Colonic mucosa (tissue), 4 donors: ENCODE data around the gene NEMF. TPM values are rescaled to one million over a fixed set of nuclear protein-coding genes. Genes with fewer than 3 reads are reported as not detected.
"Not testable (repeated sequence)": the region's sequence is repeated elsewhere in the genome, so short reads cannot be mapped to it uniquely, and the experiment has no call there.

ENCODE experiments used
- DNase-seq: peaks from one replicate; pipeline ENCODE4 v3.0.0-alpha.2; 2020
- H3K27ac ChIP-seq: fragments of 200-600 bp; one replicate; pipeline ENCODE4 v1.8.0; 2021
- H3K27me3 ChIP-seq: fragments of 200-600 bp; one replicate; pipeline ENCODE4 v1.8.0; 2021
- H3K36me3 ChIP-seq: fragments of 200-600 bp; one replicate; pipeline ENCODE4 v1.8.0; 2021
- H3K4me1 ChIP-seq: fragments of 200-600 bp; one replicate; pipeline ENCODE4 v1.8.0; 2021; ENCODE audit warnings: mild to moderate bottlenecking
- H3K4me3 ChIP-seq: fragments of 200-600 bp; one replicate; pipeline ENCODE4 v1.8.0; 2021
- H3K9ac ChIP-seq, 2 donors: one replicate each; pipeline ENCODE4 v1.7.0; 2013; ENCODE audit warnings: control low read depth in 2 of 2, low read depth in 2 of 2, low read length in 2 of 2
- H3K9me3 ChIP-seq: fragments of 200-600 bp; one replicate; pipeline ENCODE4 v1.8.0; 2021
- CTCF ChIP-seq: fragments of 200-600 bp; IDR thresholded peaks from one replicate; pipeline ENCODE4 v1.8.0; 2022; ENCODE audit warnings: antibody characterized with exemption, mild to moderate bottlenecking
- intact Hi-C: fragments of 100-400 bp; cut with DNase I; formaldehyde crosslinking; loops from one replicate; pipeline ENCODE4 v1.14.1; 2022
- total RNA-seq, 2 donors: library from RNA; stranded (reverse); fragmentation: NEBNext Ultra II Directional in 1 of 2; extraction: Animal tissue kit (Norgen Biotek cat#: 25700) in 1 of 2; gene quantifications; one replicate each; pipeline ENCODE4 v1.2.1, GENCODE V29; 2021
- donor health status: healthy.
- donor health status: DM: no; HTN: no; CAD: no.
- donor health status: DM: no; HTN: no; CAD: no.

The NEMF gene
- total RNA-seq, 2 donors from 2014 or later, result 52.8 to 56.7 TPM

DNA sequence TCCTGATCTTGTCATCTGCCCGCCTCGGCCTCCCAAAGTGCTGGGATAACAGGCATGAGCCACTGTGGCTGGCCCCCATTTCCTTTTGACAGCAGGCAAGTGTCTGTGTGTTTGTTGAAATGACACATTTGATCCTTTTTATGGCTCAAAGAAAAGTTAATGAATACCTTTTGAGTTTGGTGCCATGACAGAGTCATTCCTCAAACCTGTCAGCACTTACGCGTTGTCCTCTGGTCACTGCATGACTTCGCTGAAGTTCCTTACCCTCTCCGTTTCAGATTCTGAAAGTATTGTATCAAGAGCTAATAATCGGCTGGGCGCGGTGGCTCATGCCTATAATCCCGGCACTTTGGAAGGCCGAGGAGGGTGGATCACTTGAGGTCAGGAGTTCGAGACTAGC is 32.4 kb downstream of the NEMF start:
- Histone ChIP-seq H3K36me3 (peaks cover 22% of the 10 kb centered on the region), H3K27me3 (no peaks in the 10 kb centered on the region), H3K9ac (no peak overlapping the region), H3K27ac (no peak overlapping the region), H3K4me3 (no peak overlapping the region), H3K9me3 (no peaks in the 10 kb centered on the region), H3K4me1 (no peaks in the 10 kb centered on the region)
- no peak for DNase-seq
- intact Hi-C loops, result no loop called here
- no peak for TF ChIP-seq CTCF

GRCh38 chr14:49816844-49817243 is 35.7 kb downstream of the NEMF start:
- DNase-seq, result no peak
- no peak overlapping the region for H3K9ac ChIP-seq
- no peaks in the 10 kb centered on the region for H3K27me3 ChIP-seq
- H3K36me3 ChIP-seq, result peaks cover 22% of the 10 kb centered on the region
- no peaks in the 10 kb centered on the region for H3K4me1 ChIP-seq
- H3K27ac ChIP-seq, result no peak overlapping the region
- no peaks in the 10 kb centered on the region for H3K9me3 ChIP-seq
- H3K4me3 ChIP-seq, result no peak overlapping the region
- no peak for TF ChIP-seq CTCF
- intact Hi-C loops, result no loop called here

DNA sequence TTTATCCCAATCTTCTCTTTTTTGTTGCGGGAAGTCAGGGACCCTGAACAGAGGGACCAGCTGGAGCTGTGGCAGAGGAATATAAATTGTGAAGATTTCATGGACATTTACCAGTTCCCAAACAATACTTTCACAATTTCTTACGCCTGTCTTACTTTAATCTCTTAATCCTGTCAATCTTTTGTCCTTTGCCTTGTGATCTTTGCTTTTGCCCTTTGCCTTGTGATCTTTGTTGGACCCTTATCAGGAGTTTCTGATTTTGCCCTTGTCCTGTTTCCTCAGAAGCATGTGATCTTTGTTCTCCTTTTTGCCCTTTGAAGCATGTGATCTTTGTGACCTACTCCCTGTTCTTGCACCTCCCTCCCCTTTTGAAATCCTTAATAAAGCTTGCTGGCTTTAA is 36.5 kb downstream of the NEMF start:
- intact Hi-C loops, DNase-seq, H3K4me3 ChIP-seq, H3K27me3 ChIP-seq, H3K9ac ChIP-seq, H3K4me1 ChIP-seq, H3K27ac ChIP-seq, H3K9me3 ChIP-seq: not testable (repeated sequence)
- peaks cover 22% of the 10 kb centered on the region for H3K36me3 ChIP-seq

DNA sequence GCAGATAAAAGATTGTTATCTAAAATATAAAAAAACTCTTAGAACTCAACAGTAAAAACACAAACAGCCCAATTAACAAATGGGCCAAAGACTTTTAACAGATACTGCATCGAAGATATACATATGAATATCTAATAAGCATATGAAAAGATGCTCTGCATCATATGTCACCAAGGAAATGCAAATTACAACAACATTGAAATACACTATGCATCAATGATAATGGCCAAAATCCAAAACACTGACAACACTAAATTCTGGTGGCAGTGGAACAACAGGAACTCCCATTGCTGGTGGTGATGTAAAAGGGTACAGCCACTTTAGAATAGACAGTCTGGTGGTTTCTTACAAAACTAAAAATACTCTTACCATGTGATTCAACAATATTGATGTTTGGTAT is 43.8 kb downstream of the NEMF start:
- Histone ChIP-seq H3K9me3 (no peaks in the 10 kb centered on the region), H3K36me3 (peaks cover 4% of the 10 kb centered on the region), H3K27ac (no peak overlapping the region), H3K4me1 (no peaks in the 10 kb centered on the region), H3K9ac (no peak overlapping the region), H3K4me3 (no peak overlapping the region), H3K27me3 (no peaks in the 10 kb centered on the region)
- intact Hi-C loops, result no loop called here
- TF ChIP-seq CTCF, result no peak
- DNase-seq, result no peak

GRCh38 chr14:49796025-49796424 is 56.6 kb downstream of the NEMF start:
- Histone ChIP-seq H3K4me1 (no peaks in the 10 kb centered on the region), H3K36me3 (peaks cover 8% of the 10 kb centered on the region), H3K27me3 (no peaks in the 10 kb centered on the region), H3K4me3 (no peak overlapping the region), H3K27ac (no peak overlapping the region), H3K9ac (no peak overlapping the region), H3K9me3 (no peaks in the 10 kb centered on the region)
- intact Hi-C loops, result no loop called here
- DNase-seq, result no peak
- no peak for TF ChIP-seq CTCF

GRCh38 chr14:49792618-49793017 is 60.0 kb downstream of the NEMF start:
- Histone ChIP-seq H3K27me3 (no peaks in the 10 kb centered on the region), H3K9ac (no peak overlapping the region), H3K4me1 (no peaks in the 10 kb centered on the region), H3K9me3 (no peaks in the 10 kb centered on the region), H3K4me3 (no peak overlapping the region), H3K27ac (no peak overlapping the region), H3K36me3 (peaks cover 10% of the 10 kb centered on the region)
- no peak for TF ChIP-seq CTCF
- DNase-seq, result no peak
- intact Hi-C loops, result no loop called here
